Cardiac septum (tissue), 1 donor: ENCODE measurements around the gene ADARB2. TPM values are rescaled to one million over a fixed set of nuclear protein-coding genes. Genes with fewer than 3 reads are reported as not detected.

Experiments
- DNase-seq: peaks from one replicate; pipeline ENCODE4 v3.0.0-alpha.2; 2020; ENCODE audit warnings: low spot score
- intact Hi-C: fragments of 100-400 bp; cut with DNase I; formaldehyde crosslinking; loops from one replicate; pipeline ENCODE4 v1.14.0; 2022
- total RNA-seq: library from RNA; stranded (reverse); fragmentation: NEBNext Ultra II Directional; extraction: Animal tissue kit (Norgen Biotek cat#: 25700); gene quantifications from one replicate; pipeline ENCODE4 v1.2.1, GENCODE V29; 2021
- donor health status: DM: no; HTN: no; CAD: no.

The ADARB2 gene
- total RNA-seq, 1 donor from 2014 or later: not detected

GRCh38 chr10:1376384-1376945, 360.9 kb downstream of the ADARB2 start:
- intact Hi-C loops: no loop called here
- peak; percentile 51 for DNase-seq

- peak; percentile 71 for DNase-seq
- intact Hi-C loops: no loop called here
Observed at GRCh38 chr10:1375346-1376170, 361.8 kb downstream of the ADARB2 start.

- intact Hi-C loops: no loop called here
- DNase-seq: peak; percentile 29
Observed at GRCh38 chr10:1374511-1375345, 362.6 kb downstream of the ADARB2 start.

- DNase-seq: peak; percentile 27
- intact Hi-C loops: no loop called here
Observed at GRCh38 chr10:1373287-1373686, 364.0 kb downstream of the ADARB2 start.

- intact Hi-C loops: no loop called here
- DNase-seq: peak; percentile 14
Observed at GRCh38 chr10:1372212-1372611, 365.1 kb downstream of the ADARB2 start.

GRCh38 chr10:1370298-1370697, 367.0 kb downstream of the ADARB2 start:
- DNase-seq: no peak
- intact Hi-C loops: no loop called here

GRCh38 chr10:1369665-1370064, 367.7 kb downstream of the ADARB2 start:
- intact Hi-C loops: no loop called here
- peak; percentile 26 for DNase-seq

- intact Hi-C loops: no loop called here
- DNase-seq: peak; percentile 54
Observed at GRCh38 chr10:1369197-1369596, 368.1 kb downstream of the ADARB2 start.

GRCh38 chr10:1368842-1369171, 368.5 kb downstream of the ADARB2 start:
- peak; percentile 58 for DNase-seq
- intact Hi-C loops: no loop called here

GRCh38 chr10:1367938-1368841, 369.1 kb downstream of the ADARB2 start:
- intact Hi-C loops: no loop called here
- DNase-seq: peak; percentile 61

GRCh38 chr10:1366811-1367425, 370.4 kb downstream of the ADARB2 start:
- intact Hi-C loops: no loop called here
- DNase-seq: peak; percentile 19

GRCh38 chr10:1366322-1366691, 371.0 kb downstream of the ADARB2 start:
- intact Hi-C loops: no loop called here
- peak; percentile 26 for DNase-seq

- no peak for DNase-seq
- intact Hi-C loops: no loop called here
Observed at GRCh38 chr10:1365540-1366321, 371.6 kb downstream of the ADARB2 start.

GRCh38 chr10:1364151-1364910, 373.0 kb downstream of the ADARB2 start:
- intact Hi-C loops: no loop called here
- peak; percentile 72 for DNase-seq

GRCh38 chr10:1363446-1364121, 373.7 kb downstream of the ADARB2 start:
- DNase-seq: peak; percentile 71
- intact Hi-C loops: no loop called here

- peak; percentile 65 for DNase-seq
- intact Hi-C loops: no loop called here
Observed at GRCh38 chr10:1362589-1363445, 374.5 kb downstream of the ADARB2 start.
